NCI-H460 (cell line): ENCODE results near the gene KIAA0825. TPM values are rescaled to one million over a fixed set of nuclear protein-coding genes. Genes with fewer than 3 reads are reported as not detected.
"Not testable (repeated sequence)": the region's sequence is repeated elsewhere in the genome, so short reads cannot be mapped to it uniquely, and the experiment has no call there.

ENCODE experiments used
- DNase-seq: peaks from one replicate; pipeline ENCODE4 v3.0.0-alpha.2; 2016; ENCODE audit warnings: low read depth; ENCODE audit errors: extremely low read depth
- total RNA-seq: library from RNA; depleted of rRNA; stranded (reverse); fragments of >200 nt; shearing (Covaris generic); gene quantifications from 2 replicates; pipeline ENCODE4 v1.2.3, GENCODE V29; 2014

KIAA0825 gene
- total RNA-seq, 1 experiment from 2014 or later: 13.2 TPM

DNA sequence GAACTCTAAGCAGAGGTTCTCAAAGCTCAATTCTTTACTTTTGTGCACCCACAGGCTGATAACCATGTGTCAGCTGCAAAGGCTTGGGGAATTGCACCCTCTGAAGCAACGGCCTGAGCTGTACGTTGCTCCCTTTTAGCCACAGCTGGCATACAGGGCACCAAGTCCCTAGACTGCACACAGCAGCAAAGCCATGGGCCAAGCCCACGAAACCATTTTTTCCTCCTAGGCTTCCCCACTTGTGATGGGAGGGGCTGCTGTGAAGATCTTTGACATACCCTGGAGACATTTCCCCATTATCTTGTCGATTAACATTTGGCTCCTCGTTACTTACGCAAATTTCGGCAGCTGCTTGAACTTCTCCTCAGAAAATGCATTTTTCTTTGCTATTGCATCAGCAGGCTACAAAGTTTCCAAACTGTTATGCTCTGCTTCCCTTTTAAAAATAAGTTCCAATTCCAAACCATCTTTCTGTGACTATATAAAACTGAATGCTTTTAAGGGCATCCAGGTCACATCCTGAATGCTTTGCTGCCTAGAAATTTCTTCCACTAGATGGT is 23.0 kb downstream of the KIAA0825 start:
- DNase-seq: no peak

- DNase-seq: no peak
Observed at GRCh38 chr5:94577466-94578245, 40.7 kb downstream of the KIAA0825 start.

- DNase-seq: no peak
Observed at GRCh38 chr5:94575196-94575595, 43.2 kb downstream of the KIAA0825 start.

GRCh38 chr5:94573349-94573748 is 45.1 kb downstream of the KIAA0825 start:
- not testable (repeated sequence) for DNase-seq

GRCh38 chr5:94571415-94571814 is 47.0 kb downstream of the KIAA0825 start:
- no peak for DNase-seq

DNA sequence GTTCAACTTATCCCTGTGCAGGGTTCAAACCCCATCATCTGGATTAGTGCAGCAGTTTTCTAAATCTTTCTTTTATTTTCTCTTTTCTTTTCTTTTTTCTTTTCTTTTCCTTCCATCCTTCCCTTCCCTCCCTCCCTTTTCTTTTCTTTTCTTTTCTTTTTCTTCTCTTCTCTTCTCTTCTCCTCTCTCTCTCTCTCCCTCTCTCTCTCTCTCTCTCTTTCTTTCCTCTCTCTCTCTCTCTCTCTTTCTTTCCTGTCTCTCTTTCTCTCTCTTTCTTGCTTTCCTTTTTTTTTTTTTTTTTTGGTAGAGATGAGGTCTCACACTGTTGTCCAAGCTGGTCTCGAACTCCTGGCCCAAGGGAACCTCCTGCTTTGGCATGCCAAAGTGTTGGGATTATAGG is 53.6 kb downstream of the KIAA0825 start:
- no peak for DNase-seq

DNA sequence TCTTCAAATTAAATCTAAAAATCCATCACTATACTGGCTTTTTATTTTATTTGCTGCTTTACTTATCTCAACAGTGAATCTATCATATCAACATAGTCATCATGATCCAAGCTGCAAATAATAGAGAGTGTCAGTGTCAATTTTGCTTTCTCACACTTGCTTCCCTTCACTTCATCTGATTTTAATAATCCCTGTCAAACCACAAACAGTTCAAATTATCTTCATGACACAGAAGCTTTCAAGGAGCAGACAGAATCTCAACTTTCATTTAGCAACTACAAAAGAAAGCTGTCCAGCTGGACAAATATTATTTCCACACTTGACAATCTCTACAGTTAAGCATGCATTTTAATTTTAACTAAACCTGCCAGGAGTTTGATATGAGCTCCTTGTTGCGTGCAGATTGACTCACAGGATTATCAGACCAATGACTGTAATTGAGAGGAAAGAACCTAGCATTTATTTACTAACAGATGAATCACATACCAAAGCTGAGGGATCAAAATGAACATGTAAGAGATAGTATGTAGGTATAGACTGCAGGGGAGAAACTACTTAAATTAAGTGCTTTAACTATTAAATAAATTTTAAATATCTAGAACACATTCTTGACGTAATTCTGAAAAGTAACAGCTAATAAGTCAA is 56.0 kb downstream of the KIAA0825 start:
- DNase-seq: peak; percentile 4

- no peak for DNase-seq
Observed at GRCh38 chr5:94558028-94558427, 60.4 kb downstream of the KIAA0825 start.

GRCh38 chr5:94551858-94552257 is 66.5 kb downstream of the KIAA0825 start:
- no peak for DNase-seq

GRCh38 chr5:94545870-94546625 is 72.4 kb downstream of the KIAA0825 start:
- DNase-seq: no peak

DNA sequence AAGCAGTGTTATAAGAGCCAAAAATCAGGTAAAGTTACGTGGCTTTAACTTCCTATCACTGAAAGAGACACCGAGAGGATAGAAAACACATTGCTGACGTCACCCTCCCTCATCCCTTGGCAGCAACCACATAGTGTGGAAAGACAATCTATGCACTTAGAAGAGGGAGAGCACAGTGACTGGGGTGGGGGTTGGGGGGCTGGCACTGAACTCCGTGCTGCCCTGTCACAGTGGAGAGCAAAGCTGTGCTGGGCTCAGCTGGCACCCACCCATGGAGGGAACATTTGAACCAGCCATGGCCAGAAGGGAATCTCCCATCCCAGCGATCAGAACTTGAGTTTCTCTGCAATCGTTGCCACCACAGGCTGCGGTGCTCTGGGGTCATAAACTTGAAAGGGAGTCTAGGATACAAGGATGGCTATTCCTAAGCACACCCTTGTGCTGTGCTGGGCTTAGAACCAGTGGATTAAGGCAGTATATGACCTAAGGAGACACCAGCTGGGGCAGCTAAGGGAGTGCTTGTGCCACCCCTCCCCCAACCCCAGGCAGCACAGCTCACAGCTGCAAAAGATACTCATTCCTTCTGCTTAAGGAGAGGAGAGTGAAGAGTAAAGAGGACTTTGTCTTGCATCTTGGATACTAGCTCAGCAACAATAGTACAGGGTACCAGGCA is 73.4 kb downstream of the KIAA0825 start:
- DNase-seq: no peak

DNA sequence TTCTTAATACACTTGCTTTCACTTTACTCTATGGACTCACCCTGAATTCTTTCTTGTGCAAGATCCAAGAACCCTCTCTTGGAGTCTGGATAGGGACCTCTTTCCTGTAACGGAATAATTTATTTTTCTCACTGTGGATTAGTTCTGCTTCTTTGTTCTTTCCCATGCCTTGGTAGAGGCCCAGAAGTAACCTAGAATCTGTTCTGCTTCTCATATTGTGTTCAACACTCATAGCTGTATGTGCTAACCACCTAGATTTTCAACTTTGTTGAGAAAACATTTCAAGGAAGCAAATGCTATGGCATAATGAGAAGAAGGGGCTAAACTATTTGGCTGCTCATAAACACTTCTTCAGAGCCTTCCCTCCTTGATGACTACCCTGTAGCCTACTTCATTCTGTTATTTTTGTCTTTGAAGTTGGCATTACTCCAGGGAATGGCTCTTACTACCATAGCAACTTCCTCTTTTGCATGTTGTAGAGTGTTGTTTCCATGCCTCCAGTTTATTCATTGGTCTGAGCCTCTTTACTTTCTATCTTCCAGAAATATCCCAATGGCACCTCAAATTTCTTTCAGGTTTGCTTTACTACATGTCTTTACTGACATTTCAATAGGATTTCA is 74.3 kb downstream of the KIAA0825 start:
- no peak for DNase-seq

- DNase-seq: no peak
Observed at GRCh38 chr5:94540856-94541494, 77.4 kb downstream of the KIAA0825 start.

DNA sequence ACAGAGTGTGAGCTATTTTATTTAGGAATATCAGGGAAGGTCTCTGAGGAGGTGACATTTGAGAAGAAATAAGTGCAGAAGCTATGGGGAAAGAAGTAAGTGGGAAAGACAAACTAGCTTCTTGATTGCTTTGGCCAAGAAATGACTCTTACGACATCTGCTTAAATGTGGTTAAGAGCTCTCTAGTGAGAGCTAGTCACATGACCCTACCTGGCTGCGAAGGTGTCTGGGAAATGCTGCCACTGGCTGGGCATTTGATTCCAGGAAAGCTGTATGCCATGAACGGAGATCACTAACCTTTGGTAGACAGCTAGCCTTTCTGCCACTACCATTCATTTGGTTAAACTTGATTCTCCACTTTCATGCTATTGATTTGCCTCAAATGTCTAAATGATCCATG is 80.1 kb downstream of the KIAA0825 start:
- DNase-seq: no peak

DNA sequence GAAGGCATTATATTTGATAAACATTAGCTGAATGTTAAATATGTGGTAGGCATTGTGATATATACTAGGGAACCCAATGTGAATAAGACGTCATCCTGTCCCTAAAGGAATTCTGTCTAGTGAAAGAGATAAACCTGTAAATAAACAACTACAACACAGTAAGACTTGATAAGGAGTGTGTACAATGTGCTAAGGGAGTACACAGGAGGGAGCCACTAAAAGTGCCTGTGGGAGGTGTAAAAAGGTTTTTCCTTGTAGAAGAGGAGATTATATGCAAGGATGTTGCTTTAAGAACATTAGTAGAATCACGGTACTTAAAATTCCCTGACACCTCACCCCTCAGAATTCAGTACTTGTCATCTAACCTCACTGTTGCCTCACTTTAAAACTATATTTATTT is 91.7 kb downstream of the KIAA0825 start:
- no peak for DNase-seq

DNA sequence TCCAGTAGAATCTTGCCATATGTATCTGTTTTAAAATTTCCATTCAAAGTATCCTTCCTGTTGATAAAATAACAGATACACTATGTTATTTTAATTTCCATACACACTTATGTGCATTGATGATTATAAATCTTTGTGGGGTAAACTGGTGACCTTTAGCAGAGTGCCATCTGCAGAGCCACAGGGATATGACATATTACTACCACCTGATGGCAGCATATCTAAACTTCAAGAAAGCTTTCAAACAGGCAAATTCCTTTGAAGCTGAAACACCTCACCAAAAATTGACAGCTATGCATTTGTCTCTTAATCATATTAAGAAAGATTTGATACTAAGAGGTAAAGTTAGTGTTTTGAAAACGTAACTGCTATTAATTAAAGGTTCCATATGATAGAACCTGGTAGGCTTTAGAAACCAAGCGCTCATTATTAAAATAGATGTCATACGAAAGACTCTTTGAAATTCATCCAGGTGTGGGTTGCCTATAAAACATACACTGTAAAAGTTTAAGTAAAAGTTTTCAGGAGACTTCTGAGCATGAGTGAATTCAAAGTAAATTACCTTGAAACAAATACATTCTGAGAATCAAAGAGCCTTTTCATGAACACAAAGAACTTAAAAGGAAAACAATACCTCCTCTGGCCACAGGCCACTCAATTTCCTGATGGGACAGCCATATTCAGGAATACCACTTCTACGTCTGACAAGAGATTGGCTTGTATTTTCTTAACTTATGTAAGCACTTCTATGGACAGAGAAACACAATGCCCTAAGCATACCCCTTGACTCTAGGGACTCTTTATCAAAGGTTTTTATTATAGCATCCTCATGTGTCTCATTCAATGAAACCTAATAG is 93.3 kb downstream of the KIAA0825 start:
- peak; percentile 65 for DNase-seq

DNA sequence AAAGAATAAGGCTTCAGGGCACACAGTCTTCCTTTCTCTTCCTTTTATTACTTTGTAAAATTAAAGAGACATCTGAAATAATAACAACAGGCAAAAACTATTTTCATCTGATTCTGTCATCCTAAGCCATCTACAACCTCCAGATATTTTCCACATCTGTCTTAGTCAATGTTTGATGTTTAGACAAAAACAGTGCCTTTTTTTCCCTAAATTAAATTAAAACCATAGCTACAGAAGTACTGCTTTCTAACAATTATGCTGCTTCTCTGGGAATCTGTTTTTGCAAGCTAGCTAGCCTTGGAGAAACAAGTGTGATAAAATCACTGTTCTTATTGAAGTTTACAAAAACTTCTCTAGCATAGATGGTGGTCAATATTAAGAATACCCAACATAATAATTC is 95.4 kb downstream of the KIAA0825 start:
- DNase-seq: no peak

GRCh38 chr5:94522117-94522516 is 96.3 kb downstream of the KIAA0825 start:
- no peak for DNase-seq
